GM21360 (cell line): Measurements from ENCODE around the gene RGS17.
"Not testable (repeated sequence)": the region's sequence is repeated elsewhere in the genome, so short reads cannot be mapped to it uniquely, and the experiment has no call there.

Source experiments
- ATAC-seq: cut with Tn5 transposase; IDR thresholded peaks from one replicate; pipeline ENCODE4 v1.9.1; 2021; ENCODE audit warnings: mild to moderate bottlenecking, moderate library complexity; ENCODE audit not compliant: unreplicated experiment

The RGS17 gene, protein sequence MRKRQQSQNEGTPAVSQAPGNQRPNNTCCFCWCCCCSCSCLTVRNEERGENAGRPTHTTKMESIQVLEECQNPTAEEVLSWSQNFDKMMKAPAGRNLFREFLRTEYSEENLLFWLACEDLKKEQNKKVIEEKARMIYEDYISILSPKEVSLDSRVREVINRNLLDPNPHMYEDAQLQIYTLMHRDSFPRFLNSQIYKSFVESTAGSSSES

GRCh38 chr6:153131037-153131981, at the start of gene RGS17:
RGS17 (minus strand) TSS chr6:153131282; CDS start chr6:153044018, 87,264 bp downstream.
- ATAC-seq = peak; percentile 63

DNA sequence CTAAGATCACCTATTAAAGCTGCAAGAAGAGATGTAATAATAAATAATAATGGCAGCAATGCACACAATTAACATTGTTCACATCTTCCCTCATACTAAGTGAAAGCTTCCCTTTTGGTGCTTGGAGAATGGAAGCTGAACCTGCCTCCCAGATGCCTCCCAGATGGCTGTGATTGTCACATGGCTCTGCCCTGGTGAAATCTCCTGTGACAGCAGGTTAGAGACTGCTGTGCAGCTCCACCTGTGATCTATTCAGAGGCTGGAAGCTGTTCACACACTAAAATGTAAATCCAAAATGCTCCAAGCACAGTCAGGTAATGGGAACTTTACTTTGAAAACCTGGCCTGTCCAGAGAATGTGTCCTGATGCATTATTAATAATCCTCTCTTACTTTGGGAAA, 41.7 kb upstream of the RGS17 start:
- no peak for ATAC-seq

DNA sequence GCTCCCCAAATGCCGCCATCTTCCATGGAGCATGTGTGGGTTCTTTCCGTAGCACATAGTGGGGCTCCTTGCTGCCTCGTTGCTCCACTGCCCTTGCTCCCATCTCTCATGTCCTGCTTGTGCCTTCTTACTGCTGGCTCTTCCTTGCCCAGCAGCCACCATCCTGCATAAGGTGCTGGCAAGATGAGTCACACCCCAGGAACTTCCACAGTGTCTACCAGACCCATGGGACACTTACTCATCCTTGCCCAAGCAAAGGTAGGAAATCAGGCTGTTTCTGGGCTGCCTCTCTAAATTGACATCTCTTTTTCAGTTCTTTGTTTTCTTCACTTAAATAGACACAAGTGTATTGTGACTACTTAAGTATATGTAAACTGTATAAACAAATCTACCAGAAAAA, 39.4 kb upstream of the RGS17 start:
- no peak for ATAC-seq

- no peak for ATAC-seq
These were observed 36.8 kb upstream of the RGS17 start for GRCh38 chr6:153167907-153168306.

DNA sequence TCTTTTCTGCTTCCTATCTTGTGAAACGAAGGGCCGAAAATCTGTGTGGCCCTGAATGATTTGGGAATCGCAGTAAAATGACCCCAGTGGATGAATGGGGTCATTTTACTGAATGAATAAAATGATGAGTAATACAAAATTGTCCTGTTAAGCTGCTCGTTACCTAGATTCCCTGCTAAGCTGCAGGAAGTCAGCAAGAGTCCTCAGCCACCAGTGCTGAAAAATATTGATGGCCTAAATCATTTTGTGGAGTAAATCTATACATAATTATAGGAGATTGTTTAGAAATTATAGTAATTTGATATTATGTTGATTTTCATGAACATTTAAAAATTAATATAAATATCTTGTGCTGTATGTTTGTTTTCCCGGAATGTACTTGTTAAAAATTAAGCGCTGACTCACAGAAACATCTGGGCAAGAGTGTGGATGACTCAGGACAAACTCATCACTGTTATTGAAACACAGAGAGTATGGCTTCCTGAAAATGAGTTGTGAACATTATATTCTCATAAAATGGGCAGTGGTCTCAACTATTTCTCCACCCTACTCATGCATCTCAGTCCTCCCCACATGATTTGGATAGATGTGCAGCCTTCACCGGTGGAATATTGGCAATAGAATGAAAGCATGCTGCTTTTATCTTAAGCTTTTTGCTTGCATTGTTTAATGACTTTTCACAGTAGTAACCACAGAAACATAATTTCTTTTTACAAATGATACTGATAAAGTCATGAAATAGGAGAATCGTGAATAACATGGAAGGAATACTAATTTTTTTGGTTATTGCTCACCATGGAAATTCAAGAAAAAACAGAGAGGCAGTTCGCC, 36.2 kb upstream of the RGS17 start:
- ATAC-seq = no peak

DNA sequence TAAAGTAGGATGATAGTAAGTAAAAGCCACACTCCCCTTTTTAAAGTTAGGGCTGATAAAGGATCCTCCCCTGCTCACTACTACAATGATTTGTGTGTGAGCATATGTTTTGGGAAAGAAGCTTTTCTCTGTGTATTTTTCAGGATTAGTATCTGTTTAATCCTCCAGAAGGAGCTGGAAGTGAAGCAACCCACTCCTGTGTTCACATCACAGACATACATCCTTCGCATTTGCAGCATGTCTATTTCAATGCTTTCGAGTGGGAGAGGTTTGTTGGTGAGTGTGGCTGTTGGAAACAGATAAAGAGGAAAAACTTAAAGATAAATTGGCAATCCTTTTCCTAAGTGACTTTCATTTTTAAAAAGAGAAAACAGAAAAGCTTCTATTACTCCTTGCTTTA, 31.6 kb upstream of the RGS17 start:
- no peak for ATAC-seq

- ATAC-seq = no peak
These were observed 31.1 kb upstream of the RGS17 start for GRCh38 chr6:153162172-153162571.

GRCh38 chr6:153160221-153160620, 29.1 kb upstream of the RGS17 start:
- ATAC-seq = no peak

DNA sequence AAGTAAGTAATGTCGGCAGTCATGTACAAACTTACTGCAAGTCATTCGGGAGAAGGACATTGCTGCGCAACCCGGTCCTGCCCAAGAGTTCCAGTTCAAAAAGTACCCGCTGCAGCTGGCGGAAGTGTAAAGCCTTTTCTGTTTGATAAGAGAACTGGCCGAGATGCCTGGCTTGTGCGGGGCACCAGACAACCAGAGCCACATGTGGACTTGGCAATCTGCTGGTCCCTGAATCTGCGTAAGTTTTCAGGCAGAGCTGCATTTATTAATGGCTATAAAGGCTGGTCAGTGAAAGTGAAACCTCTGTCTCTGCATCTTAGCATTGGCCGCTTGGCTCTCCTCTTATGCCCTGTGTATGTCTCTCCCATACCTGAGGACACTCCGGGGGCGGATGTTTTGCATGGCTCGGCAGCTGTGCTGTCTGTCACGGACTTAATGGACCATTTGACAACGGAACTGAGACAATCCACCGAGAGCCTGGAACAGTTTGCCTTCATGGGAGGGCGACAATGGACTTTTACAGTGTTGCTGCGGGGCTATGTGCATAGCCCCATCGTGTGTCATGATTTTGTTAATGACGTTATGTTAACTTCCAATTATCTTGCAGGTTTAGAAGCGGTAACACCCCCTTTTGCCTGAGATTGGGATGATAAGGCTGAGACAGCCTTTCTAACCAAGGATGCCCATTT, 19.8 kb upstream of the RGS17 start:
- ATAC-seq = no peak

- no peak for ATAC-seq
These were observed 19.3 kb upstream of the RGS17 start for GRCh38 chr6:153150371-153150751.

DNA sequence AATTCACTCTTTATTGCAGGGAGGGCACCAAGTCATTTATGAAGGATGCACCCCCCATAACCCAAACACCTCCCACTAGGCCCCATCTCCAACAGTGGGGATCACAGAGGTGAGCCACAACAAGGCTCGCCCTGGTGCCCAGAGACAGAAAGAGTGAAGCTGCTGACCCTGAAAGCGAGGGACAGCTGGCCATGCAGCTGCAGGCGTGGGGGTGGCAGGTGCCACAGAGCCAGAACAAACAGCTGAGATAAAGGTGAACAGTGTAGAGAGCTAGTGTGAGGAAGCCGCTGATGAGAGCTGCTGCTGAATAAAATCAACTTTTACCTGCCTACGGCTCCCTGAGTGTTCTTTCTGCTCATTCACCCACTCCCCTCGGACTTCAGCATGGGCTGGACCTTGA, 18.8 kb upstream of the RGS17 start:
- no peak for ATAC-seq

GRCh38 chr6:153146413-153146812, 15.3 kb upstream of the RGS17 start:
- no peak for ATAC-seq

DNA sequence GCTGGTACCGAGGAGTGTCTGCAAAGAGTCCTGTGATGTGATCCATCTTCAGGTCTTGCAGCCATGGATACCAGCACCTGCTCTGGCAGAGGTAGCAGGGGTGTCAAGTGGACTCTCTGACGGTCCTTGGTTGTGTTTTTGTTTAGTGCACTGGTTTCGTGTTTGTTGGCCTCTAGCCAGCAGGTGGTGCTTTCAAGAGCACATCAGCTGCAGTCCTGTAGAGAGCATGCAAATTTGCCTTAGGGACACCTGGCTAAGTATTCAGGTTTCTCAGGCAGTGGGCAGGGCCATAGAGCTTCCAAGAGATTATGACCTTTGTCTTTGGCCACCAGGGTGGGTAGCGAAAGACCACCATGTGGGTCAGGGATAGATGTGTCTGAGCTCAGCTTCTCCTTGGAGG, 14.5 kb upstream of the RGS17 start:
- ATAC-seq = no peak

GRCh38 chr6:153143200-153143599, 12.1 kb upstream of the RGS17 start:
- no peak for ATAC-seq

GRCh38 chr6:153140299-153140698, 9.2 kb upstream of the RGS17 start:
- no peak for ATAC-seq

DNA sequence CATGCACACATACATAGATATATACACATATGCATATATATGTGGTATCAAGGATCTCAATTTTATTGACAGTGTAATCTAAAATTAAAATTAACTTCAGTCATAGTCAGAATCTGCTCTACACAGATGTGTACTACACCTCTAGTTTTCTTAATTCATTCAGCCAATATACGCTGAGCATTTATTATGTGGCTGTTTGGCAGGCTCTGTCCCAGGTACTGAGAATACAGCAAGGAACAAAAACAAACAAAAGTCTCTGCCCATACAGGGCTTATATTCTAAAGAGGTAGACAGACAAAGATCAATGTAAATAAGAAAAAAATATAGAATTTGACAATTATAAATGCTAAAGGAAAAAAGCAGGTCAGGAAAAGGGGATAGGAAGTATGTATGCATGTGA, 7.8 kb upstream of the RGS17 start:
- no peak for ATAC-seq

- no peak for ATAC-seq
These were observed 4.6 kb upstream of the RGS17 start for GRCh38 chr6:153135681-153136080.

GRCh38 chr6:153133667-153134066, 2.6 kb upstream of the RGS17 start:
- ATAC-seq = not testable (repeated sequence)

GRCh38 chr6:153130515-153131036, 506 bp downstream of the RGS17 start:
- ATAC-seq = no peak

DNA sequence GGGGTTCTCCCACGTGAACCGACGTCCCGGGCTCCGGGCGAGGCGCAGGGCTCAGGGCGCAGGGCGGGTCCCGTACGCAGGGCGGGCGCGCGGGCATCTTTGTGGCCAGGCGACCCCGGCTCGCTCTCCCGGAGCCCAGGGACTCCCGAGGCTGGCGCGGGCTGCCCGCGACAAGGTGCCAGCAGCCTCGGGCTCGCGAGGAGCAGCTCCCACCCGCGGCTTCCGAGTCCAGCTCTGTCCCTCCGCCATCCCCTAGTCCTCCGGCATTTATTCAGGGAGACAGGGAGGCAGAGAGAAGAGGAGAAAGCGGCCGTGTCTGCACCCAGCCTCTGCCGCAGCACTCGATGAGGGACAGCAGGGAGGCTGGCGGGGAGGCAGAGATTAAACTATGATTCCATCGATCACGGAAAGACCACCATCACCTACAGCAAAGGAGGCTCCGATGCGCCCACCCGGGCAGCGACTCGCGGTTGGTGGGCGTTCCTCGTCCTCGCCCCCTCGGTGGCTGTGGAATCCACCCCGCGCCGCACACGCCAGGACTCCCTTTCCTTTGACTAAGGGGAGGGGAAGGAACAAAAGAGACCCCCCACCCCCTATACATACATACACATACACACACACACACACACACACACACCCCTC, 1.1 kb downstream of the RGS17 start:
- ATAC-seq = no peak
